Smooth muscle cell (in vitro differentiated cells): Measurements from ENCODE around the gene TBX5. TPM values are rescaled to one million over a fixed set of nuclear protein-coding genes. Genes with fewer than 3 reads are reported as not detected.

Source experiments
- DNase-seq: peaks from one replicate; lab custom pipeline; 2025; ENCODE audit not compliant: unreplicated experiment; lab: John Stamatoyannopoulos, UW
- H2AFZ ChIP-seq: fragments of 200-600 bp; sonication (generic); 2 replicates; pipeline ENCODE4 v1.6.0; 2016; ENCODE audit warnings: antibody characterized with exemption, low read depth, mild to moderate bottlenecking
- H3F3A ChIP-seq: fragments of 200-600 bp; sonication (generic); 2 replicates; pipeline ENCODE4 v1.6.0; 2017; ENCODE audit warnings: antibody characterized with exemption, low read depth
- H3K27ac ChIP-seq: fragments of 200-600 bp; sonication (generic); 2 replicates; pipeline ENCODE4 v1.5.1; 2016; ENCODE audit warnings: low read depth, mild to moderate bottlenecking
- H3K27me3 ChIP-seq: fragments of 200-600 bp; sonication (generic); 2 replicates; pipeline ENCODE4 v1.6.1; 2016; ENCODE audit warnings: low read depth, mild to moderate bottlenecking
- H3K36me3 ChIP-seq: fragments of 200-600 bp; sonication (generic); 2 replicates; pipeline ENCODE4 v1.5.1; 2016; ENCODE audit warnings: low read depth
- H3K4me1 ChIP-seq: fragments of 200-600 bp; sonication (generic); 2 replicates; pipeline ENCODE4 v1.5.1; 2016; ENCODE audit warnings: low read depth
- H3K4me2 ChIP-seq: fragments of 200-600 bp; sonication (generic); 2 replicates; pipeline ENCODE4 v1.6.0; 2016; ENCODE audit warnings: mild to moderate bottlenecking
- H3K4me3 ChIP-seq: fragments of 200-600 bp; sonication (generic); 2 replicates; pipeline ENCODE4 v1.5.1; 2016; ENCODE audit warnings: mild to moderate bottlenecking
- H3K79me2 ChIP-seq: fragments of 200-600 bp; sonication (generic); 2 replicates; pipeline ENCODE4 v1.6.0; 2016; ENCODE audit warnings: low read depth, mild to moderate bottlenecking
- H3K9ac ChIP-seq: fragments of 200-600 bp; sonication (generic); 2 replicates; pipeline ENCODE4 v1.6.0; 2016; ENCODE audit warnings: low read depth
- H3K9me3 ChIP-seq: fragments of 200-600 bp; sonication (generic); replicated peaks from 2 replicates; pipeline ENCODE4 v1.5.1; 2016; ENCODE audit warnings: low read depth
- H4K20me1 ChIP-seq: fragments of 200-600 bp; sonication (generic); 2 replicates; pipeline ENCODE4 v1.6.0; 2016; ENCODE audit warnings: low read depth
- WGBS: methylation state at CpG from one replicate; pipeline ENCODE4 v1.1.7; 2016; ENCODE audit warnings: low lambda C conversion rate; 5-methylcytosine and 5-hydroxymethylcytosine counted together
- polyA plus RNA-seq: library from polyadenylated mRNA; unstranded; fragments of >200 nt; fragmentation: Nextera tagmentation; extraction: Ambion mirVana; gene quantifications from 2 replicates; pipeline ENCODE4 v1.2.1, GENCODE V29; 2016
- total RNA-seq: library from RNA; depleted of rRNA; stranded (reverse); fragments of >200 nt; gene quantifications from 2 replicates; pipeline ENCODE4 v1.2.3, GENCODE V29; 2014
- TF ChIP-seq, protein P1 (sequence below): fragments of 200-600 bp; sonication (generic); IDR thresholded peaks from 2 replicates; pipeline ENCODE4 v1.5.1; 2017; ENCODE audit warnings: borderline replicate concordance, mild to moderate bottlenecking, antibody characterized with exemption; ENCODE audit not compliant: insufficient read depth, poor library complexity, severe bottlenecking

TBX5 gene
- total and polyA plus RNA-seq, 2 experiments from 2014 or later = not detected

DNA sequence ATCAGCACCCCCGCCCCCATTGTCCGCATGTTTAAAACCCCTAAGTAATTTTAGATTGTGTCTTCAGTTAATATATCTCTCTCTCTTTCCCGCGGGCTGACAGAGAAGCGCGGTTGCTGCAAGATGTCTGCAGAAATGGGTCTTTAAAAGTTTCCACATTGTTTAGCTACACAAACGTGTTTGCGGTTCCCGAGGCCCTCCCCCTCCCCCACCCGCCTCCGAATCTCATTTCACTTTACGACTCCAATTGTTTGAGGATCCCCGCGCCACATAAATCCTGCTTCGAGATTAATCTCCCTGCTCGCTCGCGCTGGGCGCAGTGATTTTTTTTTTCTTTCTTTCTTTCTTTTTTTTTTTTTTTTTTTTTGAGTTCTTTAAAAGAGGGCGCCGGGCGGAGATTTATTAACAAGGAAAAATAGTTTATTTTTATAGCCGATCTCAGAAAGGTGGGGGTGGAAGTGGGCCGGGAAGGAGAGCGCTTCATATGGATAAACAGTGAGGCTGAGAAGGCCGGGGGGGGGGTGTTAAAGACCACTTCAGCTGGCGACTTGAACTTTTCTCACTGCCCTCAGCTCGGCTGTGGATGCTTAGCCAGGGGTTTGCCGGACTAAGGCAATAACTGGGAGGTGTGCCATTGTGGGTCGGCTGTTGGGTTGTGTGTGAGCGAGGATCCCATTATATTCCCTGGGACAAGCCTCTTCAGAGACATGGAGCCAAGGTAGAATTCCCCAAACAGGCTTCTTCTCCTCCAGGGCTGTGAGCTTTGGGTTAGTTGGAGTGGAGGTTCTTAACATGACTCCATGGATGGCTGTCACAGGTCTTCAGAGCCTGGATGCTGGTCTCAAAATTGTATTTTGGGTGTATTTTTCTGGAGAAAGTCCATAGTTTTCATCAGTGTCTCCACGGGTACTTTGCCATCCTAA, 39.7 kb upstream of the TBX5 start:
- no peaks in the 10 kb centered on the region for H3K9me3 ChIP-seq
- 12% methylated on average over 30 of the region's 32 CpGs for WGBS
- H3K36me3 ChIP-seq = no peaks in the 10 kb centered on the region
- H3F3A ChIP-seq = no peaks in the 10 kb centered on the region
- no peak overlapping the region for H3K4me2 ChIP-seq
- H4K20me1 ChIP-seq = no peaks in the 10 kb centered on the region
- H3K4me1 ChIP-seq = peaks cover 6% of the 10 kb centered on the region
- no peak overlapping the region for H2AFZ ChIP-seq
- H3K9ac ChIP-seq = no peak overlapping the region
- H3K27ac ChIP-seq = no peak overlapping the region
- TF ChIP-seq, protein P1, sequence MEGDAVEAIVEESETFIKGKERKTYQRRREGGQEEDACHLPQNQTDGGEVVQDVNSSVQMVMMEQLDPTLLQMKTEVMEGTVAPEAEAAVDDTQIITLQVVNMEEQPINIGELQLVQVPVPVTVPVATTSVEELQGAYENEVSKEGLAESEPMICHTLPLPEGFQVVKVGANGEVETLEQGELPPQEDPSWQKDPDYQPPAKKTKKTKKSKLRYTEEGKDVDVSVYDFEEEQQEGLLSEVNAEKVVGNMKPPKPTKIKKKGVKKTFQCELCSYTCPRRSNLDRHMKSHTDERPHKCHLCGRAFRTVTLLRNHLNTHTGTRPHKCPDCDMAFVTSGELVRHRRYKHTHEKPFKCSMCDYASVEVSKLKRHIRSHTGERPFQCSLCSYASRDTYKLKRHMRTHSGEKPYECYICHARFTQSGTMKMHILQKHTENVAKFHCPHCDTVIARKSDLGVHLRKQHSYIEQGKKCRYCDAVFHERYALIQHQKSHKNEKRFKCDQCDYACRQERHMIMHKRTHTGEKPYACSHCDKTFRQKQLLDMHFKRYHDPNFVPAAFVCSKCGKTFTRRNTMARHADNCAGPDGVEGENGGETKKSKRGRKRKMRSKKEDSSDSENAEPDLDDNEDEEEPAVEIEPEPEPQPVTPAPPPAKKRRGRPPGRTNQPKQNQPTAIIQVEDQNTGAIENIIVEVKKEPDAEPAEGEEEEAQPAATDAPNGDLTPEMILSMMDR = no peak
- no peaks in the 10 kb centered on the region for H3K79me2 ChIP-seq
- DNase-seq = no peak
- peaks cover 100% of the 10 kb centered on the region for H3K27me3 ChIP-seq
- no peak overlapping the region for H3K4me3 ChIP-seq

DNA sequence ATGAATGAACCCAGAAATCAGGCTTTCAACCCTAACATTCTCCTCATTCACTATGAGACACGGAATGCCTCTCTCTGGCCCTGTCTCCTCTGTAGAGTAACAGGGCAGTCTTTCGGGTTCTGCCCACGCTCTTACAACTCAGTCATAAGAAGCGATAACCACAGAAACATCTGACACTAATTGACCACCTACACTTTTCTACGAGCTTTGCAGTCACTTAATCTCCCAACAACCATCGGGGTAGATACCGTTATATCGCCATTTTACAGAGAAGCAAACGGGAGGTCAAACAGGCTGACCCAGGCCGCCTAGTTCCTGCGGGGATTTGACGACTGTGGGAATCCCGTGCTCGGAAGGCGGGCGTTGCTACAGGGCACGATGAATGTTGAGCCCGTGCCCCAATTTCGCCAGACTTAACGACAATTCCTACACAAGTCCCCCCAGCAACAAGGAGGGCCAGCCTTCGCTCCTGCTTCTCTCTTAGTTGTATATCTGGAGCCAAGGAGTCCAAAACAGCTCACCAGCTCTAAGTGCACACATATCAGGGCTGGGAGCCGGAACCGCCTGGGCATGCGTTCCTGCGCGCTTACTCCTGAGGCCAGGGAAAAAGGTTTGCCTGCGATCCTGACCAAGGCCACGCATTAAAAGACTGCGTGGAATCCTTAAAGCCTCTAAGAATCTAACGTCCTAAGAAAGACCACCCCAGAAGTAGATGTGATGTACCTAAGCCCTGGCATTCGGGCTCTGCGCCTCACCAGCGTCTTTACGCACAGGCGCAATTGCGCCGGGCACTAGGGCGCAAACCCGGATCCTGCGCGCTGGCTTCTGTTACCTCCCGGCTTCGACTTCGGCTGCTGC, 38.7 kb upstream of the TBX5 start:
- no peak overlapping the region for H2AFZ ChIP-seq
- H3F3A ChIP-seq = no peaks in the 10 kb centered on the region
- H3K4me3 ChIP-seq = peak overlapping the region; percentile 21
- no peaks in the 10 kb centered on the region for H3K36me3 ChIP-seq
- DNase-seq = no peak
- peaks cover 100% of the 10 kb centered on the region for H3K27me3 ChIP-seq
- WGBS = 8% methylated on average over 44 of the region's 44 CpGs
- no peaks in the 10 kb centered on the region for H3K9me3 ChIP-seq
- H3K4me1 ChIP-seq = peaks cover 9% of the 10 kb centered on the region
- TF ChIP-seq, protein P1 = no peak
- peak overlapping the region; percentile 35 for H3K4me2 ChIP-seq
- no peak overlapping the region for H3K9ac ChIP-seq
- H3K79me2 ChIP-seq = no peaks in the 10 kb centered on the region
- H3K27ac ChIP-seq = no peak overlapping the region
- no peaks in the 10 kb centered on the region for H4K20me1 ChIP-seq

DNA sequence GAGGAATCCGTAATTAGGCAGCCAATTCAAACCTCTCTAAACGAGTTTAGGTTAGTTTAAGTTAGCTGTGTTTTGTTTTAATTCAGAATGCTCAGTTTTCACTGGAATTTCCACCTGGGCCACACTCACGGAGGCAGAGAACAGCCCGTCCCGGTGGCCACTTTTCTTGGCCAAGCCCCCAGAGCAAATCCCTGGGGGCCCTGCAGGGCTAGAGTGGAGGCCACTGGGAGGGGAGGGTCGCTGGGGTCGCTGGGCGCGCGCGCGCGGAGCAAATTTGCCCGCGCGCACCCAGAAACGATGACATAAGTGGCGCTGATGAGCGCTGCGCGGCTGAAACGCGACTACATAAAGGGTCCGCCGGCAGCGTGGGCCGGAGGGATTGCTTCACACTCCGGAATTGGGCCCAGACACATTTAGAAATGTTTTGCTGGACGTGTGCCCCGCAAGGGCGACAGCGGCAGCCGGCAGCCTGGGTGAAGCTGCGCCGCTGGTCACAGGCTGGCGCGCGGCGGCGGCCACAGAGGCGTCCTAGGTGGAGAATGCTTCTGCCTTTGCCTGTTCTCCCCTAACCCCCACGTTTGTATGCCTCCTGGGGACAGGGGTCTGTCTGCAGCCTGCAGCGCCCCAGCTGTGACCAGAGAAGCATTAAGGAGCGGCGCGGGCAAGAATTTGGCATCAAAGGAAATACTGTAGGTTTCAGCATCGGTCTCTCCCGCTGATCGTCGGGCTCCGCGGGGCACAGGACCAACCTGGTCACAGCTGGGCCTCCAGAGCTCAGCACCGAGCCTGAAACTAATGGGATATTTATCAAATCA, 37.9 kb upstream of the TBX5 start:
- Histone ChIP-seq H2AFZ (no peak overlapping the region), H3K9ac (no peak overlapping the region), H4K20me1 (no peaks in the 10 kb centered on the region), H3K4me2 (peak overlapping the region; percentile 35), H3F3A (no peaks in the 10 kb centered on the region), H3K79me2 (no peaks in the 10 kb centered on the region), H3K27ac (no peak overlapping the region), H3K9me3 (no peaks in the 10 kb centered on the region), H3K36me3 (no peaks in the 10 kb centered on the region), H3K4me3 (peak overlapping the region; percentile 21), H3K27me3 (peaks cover 100% of the 10 kb centered on the region), H3K4me1 (peaks cover 9% of the 10 kb centered on the region)
- TF ChIP-seq, protein P1 = no peak
- 2% methylated on average over 52 of the region's 53 CpGs for WGBS
- no peak for DNase-seq
